Measurements from ENCODE around the gene HSPB1. TPM values are rescaled to one million over a fixed set of nuclear protein-coding genes. Genes with fewer than 3 reads are reported as not detected.

Gene HSPB1
- total RNA-seq (2021) = 202 to 299 TPM (median 285 TPM) in 3 replicates
- Bru-seq, nascent RNA = percentile 81 among the genes with signal in this experiment
- long read RNA-seq, experiment 1, transcript HSPB1-203 (2 exons, 1,455 nt) = minor isoform, 84 of 326 reads
- long read RNA-seq, experiment 1, transcript HSPB1-201 (3 exons, 909 nt) = major isoform, 241 of 326 reads
- long read RNA-seq, experiment 1, partial matches to known transcripts = 0 of 326 reads
- long read RNA-seq, experiment 1, other reads (novel, unspliced or antisense) = 1 of 326 reads
- long read RNA-seq, experiment 2, transcript HSPB1-201 (3 exons, 909 nt) = major isoform, 299 of 437 reads
- long read RNA-seq, experiment 2, transcript HSPB1-203 (2 exons, 1,455 nt) = minor isoform, 122 of 437 reads
- long read RNA-seq, experiment 2, partial matches to known transcripts = 8 of 437 reads
- long read RNA-seq, experiment 2, other reads (novel, unspliced or antisense) = 8 of 437 reads
- long read RNA-seq, experiment 3 = 0 reads

DNA sequence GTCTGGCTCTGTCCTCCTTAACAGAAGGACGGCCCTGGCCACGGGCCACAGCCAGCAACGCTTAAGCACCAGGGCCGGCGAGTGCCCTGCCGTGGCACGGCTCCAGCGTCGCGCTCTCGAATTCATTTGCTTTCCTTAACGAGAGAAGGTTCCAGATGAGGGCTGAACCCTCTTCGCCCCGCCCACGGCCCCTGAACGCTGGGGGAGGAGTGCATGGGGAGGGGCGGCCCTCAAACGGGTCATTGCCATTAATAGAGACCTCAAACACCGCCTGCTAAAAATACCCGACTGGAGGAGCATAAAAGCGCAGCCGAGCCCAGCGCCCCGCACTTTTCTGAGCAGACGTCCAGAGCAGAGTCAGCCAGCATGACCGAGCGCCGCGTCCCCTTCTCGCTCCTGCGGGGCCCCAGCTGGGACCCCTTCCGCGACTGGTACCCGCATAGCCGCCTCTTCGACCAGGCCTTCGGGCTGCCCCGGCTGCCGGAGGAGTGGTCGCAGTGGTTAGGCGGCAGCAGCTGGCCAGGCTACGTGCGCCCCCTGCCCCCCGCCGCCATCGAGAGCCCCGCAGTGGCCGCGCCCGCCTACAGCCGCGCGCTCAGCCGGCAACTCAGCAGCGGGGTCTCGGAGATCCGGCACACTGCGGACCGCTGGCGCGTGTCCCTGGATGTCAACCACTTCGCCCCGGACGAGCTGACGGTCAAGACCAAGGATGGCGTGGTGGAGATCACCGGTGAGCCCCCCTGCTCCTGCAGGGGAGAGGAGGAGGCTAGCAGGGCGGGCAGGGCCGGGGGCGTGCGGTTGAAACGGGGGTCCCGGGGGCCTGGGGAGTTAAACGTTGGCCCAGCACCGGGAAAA is at the start of gene HSPB1:
HSPB1 (plus strand) TSS at position 327 of the 855 bp plus-strand sequence; CDS start at position 367, 40 bp downstream.
- ATAC-seq (peak; percentile 32), DNase-seq (ENCODE audit: low spot score) (peak; percentile 83)
- Mint-ChIP-seq H3K9me3 (peaks cover 3% of the 10 kb centered on the region; the same call in 1 of the 2 replicates), H3K4me1 (peaks cover 23% of the 10 kb centered on the region), H3K27ac (peak within 1 kb of the TSS; percentile 97), H3K36me3 (peaks cover 8% of the 10 kb centered on the region), H3K27me3 (ENCODE audit: low read depth) (peaks cover 24% of the 10 kb centered on the region), H3K4me3 (peak within 1 kb of the TSS; percentile 82)
- ChIA-PET POLR2A (interaction anchor here (0.6 to 2.2 kb wide), 7 partner anchors 8 to 136 kb away, joined by 3 to 9 read pairs (median 5); no protein-coding TSS in a partner anchor), CTCF (interaction anchor here (0.9 to 4.8 kb wide), 6 partner anchors 8 to 136 kb away, joined by 5 to 30 read pairs (median 7); no protein-coding TSS in a partner anchor)
- TF ChIP-seq, protein P1, sequence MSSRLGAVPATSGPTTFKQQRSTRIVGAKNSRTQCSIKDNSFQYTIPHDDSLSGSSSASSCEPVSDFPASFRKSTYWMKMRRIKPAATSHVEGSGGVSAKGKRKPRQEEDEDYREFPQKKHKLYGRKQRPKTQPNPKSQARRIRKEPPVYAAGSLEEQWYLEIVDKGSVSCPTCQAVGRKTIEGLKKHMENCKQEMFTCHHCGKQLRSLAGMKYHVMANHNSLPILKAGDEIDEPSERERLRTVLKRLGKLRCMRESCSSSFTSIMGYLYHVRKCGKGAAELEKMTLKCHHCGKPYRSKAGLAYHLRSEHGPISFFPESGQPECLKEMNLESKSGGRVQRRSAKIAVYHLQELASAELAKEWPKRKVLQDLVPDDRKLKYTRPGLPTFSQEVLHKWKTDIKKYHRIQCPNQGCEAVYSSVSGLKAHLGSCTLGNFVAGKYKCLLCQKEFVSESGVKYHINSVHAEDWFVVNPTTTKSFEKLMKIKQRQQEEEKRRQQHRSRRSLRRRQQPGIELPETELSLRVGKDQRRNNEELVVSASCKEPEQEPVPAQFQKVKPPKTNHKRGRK (CRISPR knock-in tag; IDR thresholded peaks at IDR 0.05; ENCODE audit: borderline replicate concordance) = no peak
- TF ChIP-seq, protein P2, sequence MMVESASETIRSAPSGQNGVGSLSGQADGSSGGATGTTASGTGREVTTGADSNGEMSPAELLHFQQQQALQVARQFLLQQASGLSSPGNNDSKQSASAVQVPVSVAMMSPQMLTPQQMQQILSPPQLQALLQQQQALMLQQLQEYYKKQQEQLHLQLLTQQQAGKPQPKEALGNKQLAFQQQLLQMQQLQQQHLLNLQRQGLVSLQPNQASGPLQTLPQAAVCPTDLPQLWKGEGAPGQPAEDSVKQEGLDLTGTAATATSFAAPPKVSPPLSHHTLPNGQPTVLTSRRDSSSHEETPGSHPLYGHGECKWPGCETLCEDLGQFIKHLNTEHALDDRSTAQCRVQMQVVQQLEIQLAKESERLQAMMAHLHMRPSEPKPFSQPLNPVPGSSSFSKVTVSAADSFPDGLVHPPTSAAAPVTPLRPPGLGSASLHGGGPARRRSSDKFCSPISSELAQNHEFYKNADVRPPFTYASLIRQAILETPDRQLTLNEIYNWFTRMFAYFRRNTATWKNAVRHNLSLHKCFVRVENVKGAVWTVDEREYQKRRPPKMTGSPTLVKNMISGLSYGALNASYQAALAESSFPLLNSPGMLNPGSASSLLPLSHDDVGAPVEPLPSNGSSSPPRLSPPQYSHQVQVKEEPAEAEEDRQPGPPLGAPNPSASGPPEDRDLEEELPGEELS (CRISPR knock-in tag; IDR thresholded peaks at IDR 0.05) = peak; percentile 98
- TF ChIP-seq OVOL2 (CRISPR knock-in tag; IDR thresholded peaks at IDR 0.05; ENCODE audit: borderline replicate concordance) (no peak), RORB (CRISPR knock-in tag; IDR thresholded peaks at IDR 0.05) (no peak), ZNF317 (CRISPR knock-in tag; IDR thresholded peaks at IDR 0.05; ENCODE audit: borderline replicate concordance, low read depth) (0 out of 2 replicates have a peak, but pooled peaks have one; percentile 8), STAT6 (CRISPR knock-in tag; conservative IDR thresholded peaks at IDR 0.05; ENCODE audit: low read depth) (no peak), ERG (CRISPR knock-in tag; IDR thresholded peaks at IDR 0.05) (no peak), ZNF219 (CRISPR knock-in tag; IDR thresholded peaks at IDR 0.05; ENCODE audit: borderline replicate concordance) (no peak), FOXP1 (CRISPR knock-in tag; IDR thresholded peaks at IDR 0.05; ENCODE audit: borderline replicate concordance) (peak; percentile 54; the same call in 1 of the 2 replicates), NFATC4 (CRISPR knock-in tag; IDR thresholded peaks at IDR 0.05) (no peak), ZNF396 (CRISPR knock-in tag; IDR thresholded peaks at IDR 0.05; ENCODE audit: borderline replicate concordance) (no peak), HMGA2 (CRISPR knock-in tag; IDR thresholded peaks at IDR 0.05) (no peak), IRF1 (CRISPR knock-in tag; IDR thresholded peaks at IDR 0.05) (peak; percentile 97), PRRX2 (CRISPR knock-in tag; IDR thresholded peaks at IDR 0.05) (no peak), ZNF232 (CRISPR knock-in tag; IDR thresholded peaks at IDR 0.05) (peak; percentile 99), PREB (CRISPR knock-in tag; IDR thresholded peaks at IDR 0.05; ENCODE audit: borderline replicate concordance) (no peak)
- TF ChIP-seq, protein P3, sequence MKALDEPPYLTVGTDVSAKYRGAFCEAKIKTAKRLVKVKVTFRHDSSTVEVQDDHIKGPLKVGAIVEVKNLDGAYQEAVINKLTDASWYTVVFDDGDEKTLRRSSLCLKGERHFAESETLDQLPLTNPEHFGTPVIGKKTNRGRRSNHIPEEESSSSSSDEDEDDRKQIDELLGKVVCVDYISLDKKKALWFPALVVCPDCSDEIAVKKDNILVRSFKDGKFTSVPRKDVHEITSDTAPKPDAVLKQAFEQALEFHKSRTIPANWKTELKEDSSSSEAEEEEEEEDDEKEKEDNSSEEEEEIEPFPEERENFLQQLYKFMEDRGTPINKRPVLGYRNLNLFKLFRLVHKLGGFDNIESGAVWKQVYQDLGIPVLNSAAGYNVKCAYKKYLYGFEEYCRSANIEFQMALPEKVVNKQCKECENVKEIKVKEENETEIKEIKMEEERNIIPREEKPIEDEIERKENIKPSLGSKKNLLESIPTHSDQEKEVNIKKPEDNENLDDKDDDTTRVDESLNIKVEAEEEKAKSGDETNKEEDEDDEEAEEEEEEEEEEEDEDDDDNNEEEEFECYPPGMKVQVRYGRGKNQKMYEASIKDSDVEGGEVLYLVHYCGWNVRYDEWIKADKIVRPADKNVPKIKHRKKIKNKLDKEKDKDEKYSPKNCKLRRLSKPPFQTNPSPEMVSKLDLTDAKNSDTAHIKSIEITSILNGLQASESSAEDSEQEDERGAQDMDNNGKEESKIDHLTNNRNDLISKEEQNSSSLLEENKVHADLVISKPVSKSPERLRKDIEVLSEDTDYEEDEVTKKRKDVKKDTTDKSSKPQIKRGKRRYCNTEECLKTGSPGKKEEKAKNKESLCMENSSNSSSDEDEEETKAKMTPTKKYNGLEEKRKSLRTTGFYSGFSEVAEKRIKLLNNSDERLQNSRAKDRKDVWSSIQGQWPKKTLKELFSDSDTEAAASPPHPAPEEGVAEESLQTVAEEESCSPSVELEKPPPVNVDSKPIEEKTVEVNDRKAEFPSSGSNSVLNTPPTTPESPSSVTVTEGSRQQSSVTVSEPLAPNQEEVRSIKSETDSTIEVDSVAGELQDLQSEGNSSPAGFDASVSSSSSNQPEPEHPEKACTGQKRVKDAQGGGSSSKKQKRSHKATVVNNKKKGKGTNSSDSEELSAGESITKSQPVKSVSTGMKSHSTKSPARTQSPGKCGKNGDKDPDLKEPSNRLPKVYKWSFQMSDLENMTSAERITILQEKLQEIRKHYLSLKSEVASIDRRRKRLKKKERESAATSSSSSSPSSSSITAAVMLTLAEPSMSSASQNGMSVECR (CRISPR knock-in tag; IDR thresholded peaks at IDR 0.05; ENCODE audit: borderline replicate concordance) = peak; percentile 96; the same call in 1 of the 2 replicates

All from WTC11 (cell line).